SK-N-SH (cell line): ENCODE results near the gene DDX54. TPM values are rescaled to one million over a fixed set of nuclear protein-coding genes. Genes with fewer than 3 reads are reported as not detected.
A peak's percentile ranks its signal among the peaks of the same experiment; 100 is the strongest.

Experiments used
- CTCF ChIA-PET: fragments of 300-600, 350-600 bp; formaldehyde crosslinking; extraction: SDS; loops from one replicate; lab custom pipeline; 2021; lab: Yijun Ruan, JAX
- POLR2A ChIA-PET: fragments of 350-600 bp; sonication (Branson Sonifier 250); formaldehyde crosslinking; extraction: SDS; loops from one replicate; lab custom pipeline; 2020; ENCODE audit warnings: antibody characterized with exemption, inconsistent platforms; lab: Yijun Ruan, JAX
- DNase-seq: peaks from one replicate; pipeline ENCODE4 v3.0.0; 2012
- H2AFZ ChIP-seq: fragments of 200-600 bp; sonication (generic); 2 replicates; pipeline ENCODE4 v1.8.1; 2016; ENCODE audit warnings: antibody characterized with exemption, mild to moderate bottlenecking, low read depth
- H3F3A ChIP-seq: fragments of 200-600 bp; sonication (generic); replicated peaks from 2 replicates; pipeline ENCODE3; 2016; ENCODE audit warnings: antibody characterized with exemption, mild to moderate bottlenecking; ENCODE audit not compliant: insufficient read depth
- H3K27ac ChIP-seq, 2 experiments: fragments of 200-500 bp in 1 of 2; fragments of 200-600 bp in 1 of 2; sonication (Bioruptor generic) in 1 of 2; sonication (generic), shearing (Covaris generic) in 1 of 2; 2 replicates each; pipeline versions ENCODE4 v1.5.1 to v1.6.1; 2014 to 2016; ENCODE audit warnings: low read depth in 2 of 2, inconsistent platforms in 1 of 2, low read length in 1 of 2, mild to moderate bottlenecking in 1 of 2, mixed read lengths in 1 of 2
- H3K27me3 ChIP-seq: fragments of 200-600 bp; sonication (generic), shearing (Covaris generic); 2 replicates; pipeline ENCODE4 v1.6.1; 2016; ENCODE audit warnings: mixed run types; ENCODE audit not compliant: insufficient read depth
- H3K36me3 ChIP-seq, 2 experiments: fragments of 200-500 bp in 1 of 2; fragments of 200-600 bp in 1 of 2; sonication (Bioruptor generic) in 1 of 2; sonication (generic) in 1 of 2; replicated peaks in 1 of 2; 2 replicates each; pipeline versions ENCODE3 to v1.5.1; 2014 to 2016; ENCODE audit warnings: low read length in 1 of 2, mild to moderate bottlenecking in 1 of 2; ENCODE audit not compliant: insufficient read depth in 2 of 2, control insufficient read depth in 1 of 2
- H3K4me1 ChIP-seq, 2 experiments: fragments of 200-500 bp in 1 of 2; fragments of 200-600 bp in 1 of 2; sonication (Bioruptor generic) in 1 of 2; sonication (generic), shearing (Covaris generic) in 1 of 2; 2 replicates each; pipeline versions ENCODE4 v1.5.1 to v1.6.1; 2014 to 2016; ENCODE audit warnings: low read depth in 1 of 2, low read length in 1 of 2, mixed run types in 1 of 2; ENCODE audit not compliant: insufficient read depth in 2 of 2, control insufficient read depth in 1 of 2
- H3K4me2 ChIP-seq: fragments of 200-600 bp; sonication (generic), shearing (Covaris generic); 2 replicates; pipeline ENCODE4 v1.6.1; 2017; ENCODE audit warnings: mixed run types
- H3K4me3 ChIP-seq, 2 experiments: fragments of 200-500 bp in 1 of 2; fragments of 200-600 bp in 1 of 2; sonication (Bioruptor generic) in 1 of 2; sonication (generic), shearing (Covaris generic) in 1 of 2; 2 replicates each; pipeline versions ENCODE4 v1.5.1 to v1.8.1; 2014 to 2016; ENCODE audit warnings: low read depth in 2 of 2, inconsistent platforms in 1 of 2, low read length in 1 of 2, mild to moderate bottlenecking in 1 of 2, mixed read lengths in 1 of 2, moderate library complexity in 1 of 2
- H3K79me2 ChIP-seq: fragments of 200-600 bp; sonication (generic); 2 replicates; pipeline ENCODE4 v1.8.1; 2017; ENCODE audit warnings: mild to moderate bottlenecking; ENCODE audit not compliant: insufficient read depth
- H3K9ac ChIP-seq: fragments of 200-600 bp; sonication (generic); 2 replicates; pipeline ENCODE4 v1.6.1; 2017; ENCODE audit warnings: mixed run types
- H3K9me2 ChIP-seq: fragments of 200-600 bp; sonication (generic); 2 replicates; pipeline ENCODE4 v1.6.1; 2017; ENCODE audit warnings: mixed run types
- H3K9me3 ChIP-seq: fragments of 200-600 bp; sonication (generic); 2 replicates; pipeline ENCODE4 v1.6.1; 2017; ENCODE audit warnings: mixed run types, mild to moderate bottlenecking, moderate library complexity
- H4K20me1 ChIP-seq: fragments of 200-600 bp; sonication (generic); 2 replicates; pipeline ENCODE4 v1.6.1; 2017; ENCODE audit warnings: mild to moderate bottlenecking, mixed run types; ENCODE audit not compliant: insufficient read depth
- ELF1 ChIP-seq: IDR thresholded peaks from 2 replicates; pipeline ENCODE4 v1.4.0; 2012
- EP300 ChIP-seq, 2 experiments: IDR thresholded peaks; 2 replicates each; pipeline versions ENCODE4 v1.4.0 to v1.6.1; 2012; ENCODE audit warnings: borderline replicate concordance in 1 of 2, low read depth in 1 of 2, low read length in 1 of 2
- EZH2phosphoT487 ChIP-seq: fragments of 200-600 bp; sonication (generic); IDR thresholded peaks from 2 replicates; pipeline ENCODE4 v1.6.1; 2017; ENCODE audit warnings: low read depth, mixed run types, mild to moderate bottlenecking, antibody characterized with exemption, moderate library complexity, borderline replicate concordance
- FOXM1 ChIP-seq: IDR thresholded peaks from 2 replicates; pipeline ENCODE4 v1.4.0; 2012; ENCODE audit warnings: low read depth, mild to moderate bottlenecking
- GABPA ChIP-seq: IDR thresholded peaks from 2 replicates; pipeline ENCODE4 v1.4.0; 2012; ENCODE audit warnings: low read depth, mild to moderate bottlenecking
- GATA2 ChIP-seq: sonication (generic); formaldehyde crosslinking; IDR thresholded peaks from 2 replicates; pipeline ENCODE4 v1.5.0; 2020; ENCODE audit warnings: mild to moderate bottlenecking, missing genetic modification reagents
- JUND ChIP-seq: IDR thresholded peaks from 2 replicates; pipeline ENCODE4 v1.4.0; 2012
- MEF2A ChIP-seq: IDR thresholded peaks from 2 replicates; pipeline ENCODE4 v1.4.0; 2012; ENCODE audit warnings: low read depth, borderline replicate concordance
- MXI1 ChIP-seq: IDR thresholded peaks from 2 replicates; pipeline ENCODE4 v1.6.1; 2012; ENCODE audit warnings: mild to moderate bottlenecking, low read depth, low read length, improper control_type of control experiment
- NFIC ChIP-seq: IDR thresholded peaks from 2 replicates; pipeline ENCODE4 v1.4.0; 2012; ENCODE audit warnings: borderline replicate concordance
- PBX3 ChIP-seq: IDR thresholded peaks from 2 replicates; pipeline ENCODE4; 2012
- POLR2AphosphoS5 ChIP-seq: IDR thresholded peaks from 2 replicates; pipeline ENCODE4 v1.6.1; 2012; ENCODE audit warnings: low read depth, low read length
- RAD21 ChIP-seq: IDR thresholded peaks from 2 replicates; pipeline ENCODE4 v1.6.1; 2012; ENCODE audit warnings: mild to moderate bottlenecking, low read length
- RCOR1 ChIP-seq: fragments of 150-350 bp; IDR thresholded peaks from 2 replicates; pipeline ENCODE4 v1.6.1; 2017; ENCODE audit warnings: antibody characterized with exemption, low read length
- RFX5 ChIP-seq: IDR thresholded peaks from 2 replicates; pipeline ENCODE4 v1.6.1; 2012; ENCODE audit warnings: mild to moderate bottlenecking, improper control_type of control experiment, low read length
- RXRA ChIP-seq: IDR thresholded peaks from 2 replicates; pipeline ENCODE4 v1.4.0; 2012; ENCODE audit warnings: low read depth, mild to moderate bottlenecking, borderline replicate concordance
- TAF1 ChIP-seq: IDR thresholded peaks from 2 replicates; pipeline ENCODE4 v1.6.1; 2012; ENCODE audit warnings: low read depth, mild to moderate bottlenecking, low read length, moderate library complexity, borderline replicate concordance
- TCF12 ChIP-seq: IDR thresholded peaks from 2 replicates; pipeline ENCODE4 v1.4.0; 2012
- USF1 ChIP-seq: IDR thresholded peaks from 2 replicates; pipeline ENCODE4 v1.4.0; 2012; ENCODE audit warnings: low read depth, borderline replicate concordance
- USF2 ChIP-seq: fragments of 150-350 bp; IDR thresholded peaks from 2 replicates; pipeline ENCODE4 v1.6.1; 2017; ENCODE audit warnings: antibody characterized with exemption, low read length, low read depth, borderline replicate concordance
- WGBS: methylation state at CpG from one replicate; pipeline ENCODE4 v1.1.6; 2017; ENCODE audit warnings: low lambda C conversion rate; 5-methylcytosine and 5-hydroxymethylcytosine counted together
- polyA plus RNA-seq, 3 experiments: library from polyadenylated mRNA; depleted of rRNA; stranded (reverse); fragments of >200 nt; gene quantifications; 2 replicates each; pipeline ENCODE4 v1.2.3, GENCODE V29; 2012
- TF ChIP-seq, protein P1 (sequence below): IDR thresholded peaks from 2 replicates; pipeline ENCODE4 v1.4.0; 2012; ENCODE audit warnings: low read depth
- TF ChIP-seq, protein P2 (sequence below): IDR thresholded peaks from 2 replicates; pipeline ENCODE4 v1.6.1; 2012; ENCODE audit warnings: mild to moderate bottlenecking, low read depth, low read length, moderate library complexity
- TF ChIP-seq, protein P3 (sequence below): IDR thresholded peaks from 2 replicates; pipeline ENCODE4 v1.4.0; 2012; ENCODE audit warnings: low read depth, borderline replicate concordance

Gene DDX54
- 56.5 and 69.9 TPM in 2 replicates for polyA plus RNA-seq (2012; rRNA removed)
- 43.6 and 43.8 TPM in 2 replicates for polyA plus RNA-seq (2012; cell fraction: cytosol; rRNA removed)
- polyA plus RNA-seq (2012; cell fraction: nucleus; rRNA removed), result 113 and 236 TPM in 2 replicates

DNA sequence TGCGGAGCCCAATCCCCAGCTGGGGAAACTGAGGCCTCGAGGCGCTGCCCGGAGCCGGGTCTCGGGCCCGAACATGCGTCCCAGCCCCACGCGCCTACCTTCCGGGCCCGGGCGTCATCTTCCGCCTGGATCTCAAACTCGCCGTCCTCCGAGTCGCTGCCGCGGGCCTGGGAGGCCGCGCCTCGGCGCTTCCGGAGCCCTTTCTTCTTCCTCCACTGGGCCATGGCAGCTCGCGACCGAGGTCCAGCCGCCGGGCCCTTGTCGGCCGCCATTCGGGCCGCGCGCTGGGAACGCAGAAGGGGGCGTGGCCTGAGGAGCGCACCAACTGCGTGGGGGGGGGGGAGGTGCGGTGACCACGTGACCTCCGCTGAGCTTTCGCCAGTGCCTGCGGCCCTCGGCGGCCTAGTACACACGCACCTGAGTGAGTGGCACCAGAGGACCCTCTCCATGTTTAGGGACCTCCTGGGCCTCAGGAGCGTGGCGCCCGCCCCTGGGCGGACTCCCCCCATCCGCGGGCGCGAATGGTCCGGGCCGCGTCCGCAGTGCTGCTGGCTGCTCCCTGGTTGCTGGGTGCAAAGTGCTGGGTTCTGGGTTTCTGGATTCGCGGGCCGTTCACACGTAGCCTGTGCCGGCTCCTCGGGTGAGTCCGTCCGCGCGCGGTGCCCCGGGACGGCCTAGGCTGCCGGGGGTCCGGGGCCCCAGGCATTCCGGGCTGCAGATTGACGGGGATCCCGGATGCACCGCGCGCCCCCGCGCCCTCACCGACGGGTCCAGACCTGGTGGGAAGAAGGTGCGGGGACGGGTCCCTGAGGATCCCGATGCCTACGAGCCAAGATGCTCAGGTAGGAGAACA is at the start of gene DDX54, which contains the start of gene RITA1:
Gene DDX54, minus strand, starts transcription at position 299 of the 853 bp plus-strand sequence. Its CDS starts 27 bp downstream, at position 272.
Gene RITA1, plus strand, starts transcription at position 542 of the 853 bp plus-strand sequence. CDS start 1,026 bp downstream, outside the sequence.
- no peaks in the 10 kb centered on the region for H3K9me3 ChIP-seq
- ChIA-PET CTCF (interaction anchor here (0.8 to 3.5 kb wide), 5 partner anchors 11 to 344 kb away, joined by 3 to 12 read pairs (median 6); no protein-coding TSS in a partner anchor), POLR2A (interaction anchor here (0.6 to 1.4 kb wide), 3 partner anchors 24 to 142 kb away, joined by 3 to 4 read pairs (median 3); partner anchors contain the start of gene TPCN1)
- TF ChIP-seq, protein P1, sequence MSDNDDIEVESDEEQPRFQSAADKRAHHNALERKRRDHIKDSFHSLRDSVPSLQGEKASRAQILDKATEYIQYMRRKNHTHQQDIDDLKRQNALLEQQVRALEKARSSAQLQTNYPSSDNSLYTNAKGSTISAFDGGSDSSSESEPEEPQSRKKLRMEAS, result peak; percentile 52
- no peak for TF ChIP-seq NFIC
- TF ChIP-seq RAD21, result no peak
- no peak for TF ChIP-seq RXRA
- peak; percentile 90 for TF ChIP-seq TAF1
- peak; percentile 79 for TF ChIP-seq POLR2AphosphoS5
- TF ChIP-seq, protein P2, sequence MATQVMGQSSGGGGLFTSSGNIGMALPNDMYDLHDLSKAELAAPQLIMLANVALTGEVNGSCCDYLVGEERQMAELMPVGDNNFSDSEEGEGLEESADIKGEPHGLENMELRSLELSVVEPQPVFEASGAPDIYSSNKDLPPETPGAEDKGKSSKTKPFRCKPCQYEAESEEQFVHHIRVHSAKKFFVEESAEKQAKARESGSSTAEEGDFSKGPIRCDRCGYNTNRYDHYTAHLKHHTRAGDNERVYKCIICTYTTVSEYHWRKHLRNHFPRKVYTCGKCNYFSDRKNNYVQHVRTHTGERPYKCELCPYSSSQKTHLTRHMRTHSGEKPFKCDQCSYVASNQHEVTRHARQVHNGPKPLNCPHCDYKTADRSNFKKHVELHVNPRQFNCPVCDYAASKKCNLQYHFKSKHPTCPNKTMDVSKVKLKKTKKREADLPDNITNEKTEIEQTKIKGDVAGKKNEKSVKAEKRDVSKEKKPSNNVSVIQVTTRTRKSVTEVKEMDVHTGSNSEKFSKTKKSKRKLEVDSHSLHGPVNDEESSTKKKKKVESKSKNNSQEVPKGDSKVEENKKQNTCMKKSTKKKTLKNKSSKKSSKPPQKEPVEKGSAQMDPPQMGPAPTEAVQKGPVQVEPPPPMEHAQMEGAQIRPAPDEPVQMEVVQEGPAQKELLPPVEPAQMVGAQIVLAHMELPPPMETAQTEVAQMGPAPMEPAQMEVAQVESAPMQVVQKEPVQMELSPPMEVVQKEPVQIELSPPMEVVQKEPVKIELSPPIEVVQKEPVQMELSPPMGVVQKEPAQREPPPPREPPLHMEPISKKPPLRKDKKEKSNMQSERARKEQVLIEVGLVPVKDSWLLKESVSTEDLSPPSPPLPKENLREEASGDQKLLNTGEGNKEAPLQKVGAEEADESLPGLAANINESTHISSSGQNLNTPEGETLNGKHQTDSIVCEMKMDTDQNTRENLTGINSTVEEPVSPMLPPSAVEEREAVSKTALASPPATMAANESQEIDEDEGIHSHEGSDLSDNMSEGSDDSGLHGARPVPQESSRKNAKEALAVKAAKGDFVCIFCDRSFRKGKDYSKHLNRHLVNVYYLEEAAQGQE, result peak; percentile 61; the same call in 1 of the 2 replicates
- TF ChIP-seq MXI1, result no peak; the same call in 1 of the 2 replicates
- peak; percentile 33; the same call in 1 of the 2 replicates for TF ChIP-seq FOXM1
- no peak for TF ChIP-seq JUND
- no peak for TF ChIP-seq GABPA
- TF ChIP-seq TCF12, result 0 out of 2 replicates have a peak, but pooled peaks have one; percentile 3
- 0 out of 2 replicates have a peak, but pooled peaks have one; percentile 43 for TF ChIP-seq RFX5
- TF ChIP-seq MEF2A, result no peak
- TF ChIP-seq EP300 (IDR thresholded peaks at IDR 0.05; ENCODE audit: borderline replicate concordance in 1 of 2, low read depth in 1 of 2, low read length in 1 of 2), result peak in 1 of 2 experiments; percentile 49; a peak in 1 of 4 replicates
- no peak for TF ChIP-seq GATA2 (CRISPR knock-in tag)
- TF ChIP-seq ELF1, result no peak; the same call in 1 of the 2 replicates
- TF ChIP-seq EZH2phosphoT487, result no peak
- TF ChIP-seq, protein P3, sequence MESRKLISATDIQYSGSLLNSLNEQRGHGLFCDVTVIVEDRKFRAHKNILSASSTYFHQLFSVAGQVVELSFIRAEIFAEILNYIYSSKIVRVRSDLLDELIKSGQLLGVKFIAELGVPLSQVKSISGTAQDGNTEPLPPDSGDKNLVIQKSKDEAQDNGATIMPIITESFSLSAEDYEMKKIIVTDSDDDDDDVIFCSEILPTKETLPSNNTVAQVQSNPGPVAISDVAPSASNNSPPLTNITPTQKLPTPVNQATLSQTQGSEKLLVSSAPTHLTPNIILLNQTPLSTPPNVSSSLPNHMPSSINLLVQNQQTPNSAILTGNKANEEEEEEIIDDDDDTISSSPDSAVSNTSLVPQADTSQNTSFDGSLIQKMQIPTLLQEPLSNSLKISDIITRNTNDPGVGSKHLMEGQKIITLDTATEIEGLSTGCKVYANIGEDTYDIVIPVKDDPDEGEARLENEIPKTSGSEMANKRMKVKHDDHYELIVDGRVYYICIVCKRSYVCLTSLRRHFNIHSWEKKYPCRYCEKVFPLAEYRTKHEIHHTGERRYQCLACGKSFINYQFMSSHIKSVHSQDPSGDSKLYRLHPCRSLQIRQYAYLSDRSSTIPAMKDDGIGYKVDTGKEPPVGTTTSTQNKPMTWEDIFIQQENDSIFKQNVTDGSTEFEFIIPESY, result no peak
- no peak for TF ChIP-seq PBX3
- TF ChIP-seq RCOR1, result no peak
- peak; percentile 76 for TF ChIP-seq USF2
- TF ChIP-seq USF1, result peak; percentile 100

More for the DNA sequence above, at the start of gene DDX54, which contains the start of gene RITA1:
- Histone ChIP-seq H3F3A (peaks cover 9% of the 10 kb centered on the region), H3K27ac (peak within 1 kb of the TSS; percentile 81 to 93), H3K4me3 (peak within 1 kb of the TSS; percentile 76 to 92), H3K27me3 (no peaks in the 10 kb centered on the region), H4K20me1 (peaks cover 6% of the 10 kb centered on the region), H3K4me1 (peaks cover 5 to 10% of the 10 kb centered on the region in 2 experiments; a peak in 2 of 4 replicates), H3K36me3 (peaks cover 7 to 9% of the 10 kb centered on the region in 2 experiments), H2AFZ (peak within 1 kb of the TSS; percentile 90), H3K79me2 (peaks cover 76% of the 10 kb centered on the region), H3K4me2 (peak within 1 kb of the TSS; percentile 95), H3K9me2 (no peaks in the 10 kb centered on the region), H3K9ac (peak within 1 kb of the TSS; percentile 99)
- WGBS, result 0% methylated on average over 26 of the region's 89 CpGs
- DNase-seq, result peak; percentile 90
